ENCODE results near the gene MXD1.

MXD1 gene

DNA sequence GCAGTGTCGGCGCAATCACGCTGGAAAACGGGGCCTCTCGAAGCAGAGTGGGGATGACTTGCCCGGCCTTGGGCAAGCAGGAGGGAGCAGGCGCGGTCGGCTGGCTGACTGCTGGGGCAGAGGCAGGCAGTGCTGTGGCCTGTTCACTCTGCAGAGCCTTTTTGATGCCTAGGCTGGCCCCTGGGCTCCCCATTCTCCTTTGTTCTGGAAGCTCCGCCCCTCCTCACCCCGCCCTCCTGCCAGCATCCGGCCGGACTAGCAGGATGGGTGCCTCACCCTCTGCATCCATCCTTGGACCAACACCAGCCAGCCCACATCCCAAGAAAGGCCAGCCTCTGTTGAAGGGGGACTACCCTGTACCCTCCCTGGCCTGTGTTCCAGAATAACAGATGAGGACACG lies 46.6 kb downstream of the MXD1 start, which contains the start of gene ASPRV1:
ASPRV1 (minus strand) TSS at position 136 of the 400 bp plus-strand sequence. CDS start 195 bp downstream, outside the sequence.
- no peaks in the 10 kb centered on the region for H3K79me2 ChIP-seq (ENCODE audit: control insufficient read depth, low read length)
- no peak for TF ChIP-seq EZH2phosphoT487 (IDR thresholded peaks at IDR 0.05; ENCODE audit: borderline replicate concordance, low read length)
- TF ChIP-seq, protein P1, sequence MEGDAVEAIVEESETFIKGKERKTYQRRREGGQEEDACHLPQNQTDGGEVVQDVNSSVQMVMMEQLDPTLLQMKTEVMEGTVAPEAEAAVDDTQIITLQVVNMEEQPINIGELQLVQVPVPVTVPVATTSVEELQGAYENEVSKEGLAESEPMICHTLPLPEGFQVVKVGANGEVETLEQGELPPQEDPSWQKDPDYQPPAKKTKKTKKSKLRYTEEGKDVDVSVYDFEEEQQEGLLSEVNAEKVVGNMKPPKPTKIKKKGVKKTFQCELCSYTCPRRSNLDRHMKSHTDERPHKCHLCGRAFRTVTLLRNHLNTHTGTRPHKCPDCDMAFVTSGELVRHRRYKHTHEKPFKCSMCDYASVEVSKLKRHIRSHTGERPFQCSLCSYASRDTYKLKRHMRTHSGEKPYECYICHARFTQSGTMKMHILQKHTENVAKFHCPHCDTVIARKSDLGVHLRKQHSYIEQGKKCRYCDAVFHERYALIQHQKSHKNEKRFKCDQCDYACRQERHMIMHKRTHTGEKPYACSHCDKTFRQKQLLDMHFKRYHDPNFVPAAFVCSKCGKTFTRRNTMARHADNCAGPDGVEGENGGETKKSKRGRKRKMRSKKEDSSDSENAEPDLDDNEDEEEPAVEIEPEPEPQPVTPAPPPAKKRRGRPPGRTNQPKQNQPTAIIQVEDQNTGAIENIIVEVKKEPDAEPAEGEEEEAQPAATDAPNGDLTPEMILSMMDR (IDR thresholded peaks at IDR 0.05; ENCODE audit: low read depth, low read length, poor library complexity, severe bottlenecking), result no peak
- no peaks in the 10 kb centered on the region for H3F3A ChIP-seq (ENCODE audit: control insufficient read depth, insufficient read depth)
- H3K9me2 ChIP-seq (replicated peaks; ENCODE audit: control insufficient read depth, low read length), result no peaks in the 10 kb centered on the region
- no peak within 1 kb of the TSS for H3K4me3 ChIP-seq (ENCODE audit: low read length)
- no peaks in the 10 kb centered on the region for H4K20me1 ChIP-seq (ENCODE audit: control insufficient read depth, insufficient read depth, low read depth, low read length)
- no peak within 1 kb of the TSS for H3K4me2 ChIP-seq (ENCODE audit: low read length)
- peaks cover 29% of the 10 kb centered on the region for H3K27me3 ChIP-seq (ENCODE audit: control insufficient read depth, low read length)
- no peaks in the 10 kb centered on the region for H3K4me1 ChIP-seq (ENCODE audit: control insufficient read depth, low read length)
- no peaks in the 10 kb centered on the region for H3K9me3 ChIP-seq (ENCODE audit: control insufficient read depth, insufficient read depth, low read length)
- no peak within 1 kb of the TSS for H3K27ac ChIP-seq (ENCODE audit: low read depth, low read length)
- no peaks in the 10 kb centered on the region for H3K36me3 ChIP-seq (ENCODE audit: control insufficient read depth, low read length)

DNA sequence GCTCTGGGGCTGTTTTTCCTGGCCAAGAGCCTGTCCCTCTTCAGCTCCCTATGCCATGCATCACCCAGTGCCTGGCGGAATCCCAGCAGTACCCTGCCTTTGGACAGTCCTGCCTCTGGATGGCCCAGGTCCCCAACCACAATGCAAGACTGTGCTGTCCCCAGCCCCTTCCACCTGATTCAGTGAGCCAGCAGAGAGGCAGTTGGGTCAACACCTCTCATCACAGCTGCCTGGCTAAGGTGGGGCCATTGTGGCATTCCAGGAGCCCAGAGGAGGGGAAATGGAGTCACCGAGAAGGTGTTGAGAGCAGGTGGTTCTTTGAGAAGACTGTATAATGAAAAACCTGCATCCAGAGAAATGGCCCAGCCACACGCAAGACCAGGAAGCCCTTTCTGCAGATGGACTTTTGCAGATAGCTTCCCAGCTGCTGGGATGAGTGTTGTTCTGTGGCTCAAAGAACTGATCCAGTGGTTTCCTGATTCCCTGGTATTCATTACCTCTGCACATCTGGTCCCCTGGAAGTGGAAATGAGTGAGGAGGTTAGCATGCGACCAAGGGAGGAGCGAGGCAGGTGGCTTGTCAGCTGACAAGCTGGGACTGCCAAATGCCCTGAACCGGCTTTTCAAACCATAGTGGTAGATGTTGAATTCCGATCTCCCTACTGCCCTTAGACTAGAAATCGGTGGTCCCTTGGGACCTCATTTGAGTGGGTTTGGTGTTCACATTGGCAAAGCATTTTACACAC lies 48.2 kb downstream of the MXD1 start:
- peaks cover 16% of the 10 kb centered on the region for H3K27me3 ChIP-seq (ENCODE audit: control insufficient read depth, low read length)
- H3K27ac ChIP-seq (ENCODE audit: low read depth, low read length), result no peak overlapping the region
- H3K4me2 ChIP-seq (ENCODE audit: low read length), result no peak overlapping the region
- no peaks in the 10 kb centered on the region for H3K36me3 ChIP-seq (ENCODE audit: control insufficient read depth, low read length)
- H3K9me3 ChIP-seq (ENCODE audit: control insufficient read depth, insufficient read depth, low read length), result no peaks in the 10 kb centered on the region
- H3K79me2 ChIP-seq (ENCODE audit: control insufficient read depth, low read length), result no peaks in the 10 kb centered on the region
- H3F3A ChIP-seq (ENCODE audit: control insufficient read depth, insufficient read depth), result no peaks in the 10 kb centered on the region
- no peak overlapping the region for H3K4me3 ChIP-seq (ENCODE audit: low read length)
- no peaks in the 10 kb centered on the region for H3K9me2 ChIP-seq (replicated peaks; ENCODE audit: control insufficient read depth, low read length)
- no peaks in the 10 kb centered on the region for H3K4me1 ChIP-seq (ENCODE audit: control insufficient read depth, low read length)
- H4K20me1 ChIP-seq (ENCODE audit: control insufficient read depth, insufficient read depth, low read depth, low read length), result no peaks in the 10 kb centered on the region
- TF ChIP-seq, protein P1 (IDR thresholded peaks at IDR 0.05; ENCODE audit: low read depth, low read length, poor library complexity, severe bottlenecking), result no peak
- TF ChIP-seq EZH2phosphoT487 (IDR thresholded peaks at IDR 0.05; ENCODE audit: borderline replicate concordance, low read length), result no peak

DNA sequence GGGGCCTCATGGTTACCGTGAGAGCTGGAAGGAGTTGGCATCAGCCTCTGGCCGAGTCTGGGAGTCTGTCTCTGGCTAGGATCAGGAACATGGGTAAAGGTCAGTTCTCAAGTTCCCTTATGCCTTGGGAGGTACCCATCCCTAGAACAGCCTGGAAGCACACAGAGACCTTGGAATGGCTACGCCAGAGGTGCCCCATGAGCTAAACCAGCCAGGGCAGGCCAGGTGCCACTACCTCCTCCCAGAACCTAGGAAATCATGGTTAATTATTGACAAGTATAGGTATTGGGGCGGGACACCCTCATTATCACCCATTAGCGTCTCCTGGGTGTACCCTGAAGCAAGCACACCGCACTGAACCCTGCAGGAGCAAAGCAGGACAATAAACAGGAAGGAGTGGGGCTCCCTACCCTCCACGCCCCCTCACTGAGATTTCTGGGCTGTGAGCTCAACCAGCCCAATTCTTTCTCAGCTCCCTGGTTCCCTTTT lies 49.5 kb downstream of the MXD1 start:
- H3K9me2 ChIP-seq (replicated peaks; ENCODE audit: control insufficient read depth, low read length), result no peaks in the 10 kb centered on the region
- H3K27me3 ChIP-seq (ENCODE audit: control insufficient read depth, low read length), result peaks cover 5% of the 10 kb centered on the region
- no peak overlapping the region for H3K4me2 ChIP-seq (ENCODE audit: low read length)
- no peak overlapping the region for H3K4me3 ChIP-seq (ENCODE audit: low read length)
- no peaks in the 10 kb centered on the region for H3K79me2 ChIP-seq (ENCODE audit: control insufficient read depth, low read length)
- no peaks in the 10 kb centered on the region for H4K20me1 ChIP-seq (ENCODE audit: control insufficient read depth, insufficient read depth, low read depth, low read length)
- H3K4me1 ChIP-seq (ENCODE audit: control insufficient read depth, low read length), result no peaks in the 10 kb centered on the region
- no peak overlapping the region for H3K27ac ChIP-seq (ENCODE audit: low read depth, low read length)
- no peaks in the 10 kb centered on the region for H3K9me3 ChIP-seq (ENCODE audit: control insufficient read depth, insufficient read depth, low read length)
- TF ChIP-seq, protein P1 (IDR thresholded peaks at IDR 0.05; ENCODE audit: low read depth, low read length, poor library complexity, severe bottlenecking), result no peak
- no peak for TF ChIP-seq EZH2phosphoT487 (IDR thresholded peaks at IDR 0.05; ENCODE audit: borderline replicate concordance, low read length)
- H3K36me3 ChIP-seq (ENCODE audit: control insufficient read depth, low read length), result no peaks in the 10 kb centered on the region
- H3F3A ChIP-seq (ENCODE audit: control insufficient read depth, insufficient read depth), result no peaks in the 10 kb centered on the region
